ENCODE results near the gene TMCO4. TPM values are rescaled to one million over a fixed set of nuclear protein-coding genes. Genes with fewer than 3 reads are reported as not detected.

Gene TMCO4
- total RNA-seq, 1 donor from 2014 or later, result 28.7 TPM

DNA sequence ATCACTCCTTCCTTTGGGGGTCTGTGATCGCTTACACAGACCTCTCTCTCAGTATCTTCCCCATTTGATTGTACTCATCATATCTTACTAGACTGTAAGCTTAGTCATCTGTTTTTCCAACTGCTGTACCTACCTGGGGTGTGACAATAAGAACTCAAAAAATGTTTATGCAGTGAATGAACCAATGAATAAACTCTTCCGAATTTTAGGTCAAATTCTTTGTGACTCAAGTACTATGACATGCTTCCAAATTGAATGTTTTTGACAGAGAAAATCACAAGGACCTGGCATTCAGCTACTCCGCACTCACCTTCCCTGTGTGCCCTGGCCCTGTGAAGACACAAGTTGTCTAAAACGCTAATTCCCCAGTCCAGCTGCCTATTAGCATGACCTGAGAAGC, 42.1 kb downstream of the TMCO4 start:
- H3K36me3 ChIP-seq, result peaks cover 0 to 21% of the 10 kb centered on the region in 2 donors
- H3K27me3 ChIP-seq, result no peaks in the 10 kb centered on the region
- intact Hi-C loops (cut with DNase I), result no loop called here
- no peak overlapping the region for H3K4me3 ChIP-seq
- no peak overlapping the region for H3K27ac ChIP-seq
- no peaks in the 10 kb centered on the region for H3K9me3 ChIP-seq
- TF ChIP-seq CTCF (IDR thresholded peaks at IDR 0.05) (no peak), POLR2A (IDR thresholded peaks at IDR 0.05) (no peak)
- H3K4me1 ChIP-seq, result no peaks in the 10 kb centered on the region
- DNase-seq (ENCODE audit: extremely low spot score in 2 of 2), result no peak

DNA sequence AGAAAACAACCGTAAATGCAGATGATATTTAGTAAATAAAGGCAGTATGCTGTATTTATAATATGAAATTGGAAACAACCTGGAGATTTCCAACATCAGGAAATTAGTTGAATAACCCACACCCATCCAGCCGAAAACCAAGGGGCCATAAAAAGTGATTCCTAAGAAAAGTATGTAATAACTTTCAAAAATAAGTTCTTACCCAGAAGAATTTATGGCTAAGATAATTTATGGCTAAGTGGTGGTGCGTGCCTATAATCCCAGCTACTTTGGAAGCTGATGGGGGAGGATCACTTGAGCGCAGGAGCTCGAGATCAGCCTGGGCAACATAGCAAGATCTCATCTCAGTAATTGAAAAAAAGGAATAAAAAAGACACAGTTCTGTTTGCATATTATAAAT, 43.2 kb downstream of the TMCO4 start:
- Histone ChIP-seq H3K27ac (no peak overlapping the region), H3K4me3 (no peak overlapping the region), H3K27me3 (no peaks in the 10 kb centered on the region), H3K36me3 (peaks cover 0 to 22% of the 10 kb centered on the region in 2 donors), H3K9me3 (no peaks in the 10 kb centered on the region), H3K4me1 (no peaks in the 10 kb centered on the region)
- DNase-seq (ENCODE audit: extremely low spot score in 2 of 2), result no peak
- no peak for TF ChIP-seq CTCF (IDR thresholded peaks at IDR 0.05)
- no peak for TF ChIP-seq POLR2AphosphoS5 (IDR thresholded peaks at IDR 0.05; ENCODE audit: insufficient read depth in 1 of 2, low read depth in 1 of 2)
- no peak for TF ChIP-seq POLR2A (IDR thresholded peaks at IDR 0.05)
- intact Hi-C loops (cut with DNase I), result no loop called here

GRCh38 chr1:19754482-19754881, 45.2 kb downstream of the TMCO4 start:
- intact Hi-C loops (cut with DNase I), result no loop called here
- no peaks in the 10 kb centered on the region for H3K9me3 ChIP-seq
- H3K27ac ChIP-seq, result no peak overlapping the region
- DNase-seq (ENCODE audit: extremely low spot score in 2 of 2), result no peak
- no peaks in the 10 kb centered on the region for H3K27me3 ChIP-seq
- peaks cover 0 to 29% of the 10 kb centered on the region in 2 donors for H3K36me3 ChIP-seq
- no peak for TF ChIP-seq POLR2A (IDR thresholded peaks at IDR 0.05)
- TF ChIP-seq POLR2AphosphoS5 (IDR thresholded peaks at IDR 0.05; ENCODE audit: insufficient read depth in 1 of 2, low read depth in 1 of 2), result peak in 1 of 2 donors; percentile 12
- TF ChIP-seq CTCF (IDR thresholded peaks at IDR 0.05), result no peak
- no peak overlapping the region for H3K4me3 ChIP-seq
- H3K4me1 ChIP-seq, result no peaks in the 10 kb centered on the region

DNA sequence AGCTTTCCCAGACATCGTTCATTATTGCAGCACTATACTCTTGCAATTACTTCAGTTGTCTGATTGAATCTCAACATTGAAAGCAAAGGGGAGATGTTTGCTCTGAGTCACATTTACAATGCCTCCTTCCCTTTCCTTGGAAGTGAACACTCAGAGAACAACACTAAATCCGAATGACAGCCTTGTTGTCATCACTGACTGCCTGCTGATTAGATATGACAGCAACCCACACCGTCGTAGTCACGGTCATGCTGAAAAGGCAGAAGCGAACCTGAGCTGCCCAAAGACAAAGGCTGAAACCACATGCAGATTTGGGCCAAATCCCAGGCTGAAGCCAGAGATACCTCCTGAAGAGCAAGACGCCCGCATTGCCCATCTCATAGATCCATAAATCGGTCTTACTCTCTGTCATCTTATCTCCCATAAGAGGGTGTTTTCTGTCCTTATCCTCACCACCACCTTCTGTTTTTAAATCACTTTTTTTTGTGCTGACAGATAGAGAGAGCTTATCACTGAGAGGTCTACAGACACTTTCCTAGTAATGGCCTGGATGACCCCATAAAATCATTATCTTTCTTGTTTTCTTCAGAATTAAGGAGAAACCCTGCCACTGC, 47.5 kb downstream of the TMCO4 start:
- Histone ChIP-seq H3K9me3 (no peaks in the 10 kb centered on the region), H3K27ac (no peak overlapping the region), H3K27me3 (no peaks in the 10 kb centered on the region), H3K36me3 (peaks cover 0 to 33% of the 10 kb centered on the region in 2 donors), H3K4me3 (no peak overlapping the region), H3K4me1 (no peaks in the 10 kb centered on the region)
- DNase-seq (ENCODE audit: extremely low spot score in 2 of 2), result no peak
- TF ChIP-seq POLR2A (IDR thresholded peaks at IDR 0.05) (no peak), POLR2AphosphoS5 (IDR thresholded peaks at IDR 0.05; ENCODE audit: insufficient read depth in 1 of 2, low read depth in 1 of 2) (no peak), CTCF (IDR thresholded peaks at IDR 0.05) (no peak)
- intact Hi-C loops (cut with DNase I), result no loop called here

DNA sequence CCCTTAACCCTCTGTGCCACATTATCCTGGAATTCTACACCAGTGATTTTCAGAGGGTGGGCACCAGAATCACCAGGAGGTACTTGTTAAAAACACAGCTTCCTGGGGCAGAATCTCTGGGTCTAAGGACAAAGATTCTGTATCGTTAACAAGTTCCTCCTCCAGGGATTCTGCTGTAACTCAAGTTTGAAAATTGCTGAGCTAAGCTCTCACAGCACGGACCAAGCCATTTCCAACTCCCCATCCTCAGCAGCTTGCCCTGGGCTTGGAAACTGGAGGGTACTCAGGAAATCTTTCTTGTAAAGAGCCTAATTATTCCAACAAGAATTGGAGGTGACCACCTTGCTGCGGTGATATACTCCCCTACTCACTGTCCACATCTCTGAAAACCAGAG, 48.8 kb downstream of the TMCO4 start:
- no peaks in the 10 kb centered on the region for H3K9me3 ChIP-seq
- DNase-seq (ENCODE audit: extremely low spot score in 2 of 2), result no peak
- H3K4me3 ChIP-seq, result no peak overlapping the region
- TF ChIP-seq CTCF (IDR thresholded peaks at IDR 0.05) (no peak), POLR2AphosphoS5 (IDR thresholded peaks at IDR 0.05; ENCODE audit: insufficient read depth in 1 of 2, low read depth in 1 of 2) (no peak), POLR2A (IDR thresholded peaks at IDR 0.05) (no peak)
- H3K4me1 ChIP-seq, result no peaks in the 10 kb centered on the region
- intact Hi-C loops (cut with DNase I), result no loop called here
- no peaks in the 10 kb centered on the region for H3K27me3 ChIP-seq
- no peak overlapping the region for H3K27ac ChIP-seq
- H3K36me3 ChIP-seq, result peaks cover 0 to 40% of the 10 kb centered on the region in 2 donors
